ENCODE measurements around the gene ROM1.
"Not testable (repeated sequence)": the region's sequence is repeated elsewhere in the genome, so short reads cannot be mapped to it uniquely, and the experiment has no call there.

Gene ROM1

GRCh38 chr11:62610403-62610802 lies 2.7 kb upstream of the ROM1 start:
- no peak for DNase-seq

GRCh38 chr11:62610814-62611704 lies 2.0 kb upstream of the ROM1 start:
- DNase-seq: no peak

GRCh38 chr11:62611705-62612365 lies 1.2 kb upstream of the ROM1 start:
- peak in 1 of 5 donors; percentile 57 for DNase-seq

GRCh38 chr11:62613291-62613778 lies 278 bp downstream of the ROM1 start:
- no peak for DNase-seq

GRCh38 chr11:62614275-62614674 lies 1.2 kb downstream of the ROM1 start:
- no peak for DNase-seq

- no peak for DNase-seq
Observed at GRCh38 chr11:62615521-62615920, 2.5 kb downstream of the ROM1 start.

GRCh38 chr11:62616957-62617356 lies 3.9 kb downstream of the ROM1 start:
- not testable (repeated sequence) for DNase-seq

GRCh38 chr11:62621027-62621566 lies 8.0 kb downstream of the ROM1 start:
- no peak for DNase-seq

- DNase-seq: peak; percentile 94 to 97 (median 97)
Observed at GRCh38 chr11:62621567-62622470, 8.8 kb downstream of the ROM1 start, which contains the start of gene B3GAT3. TSS of gene B3GAT3 (minus strand) at chr11:62621986. CDS start at chr11:62621947, 39 bp downstream.

GRCh38 chr11:62622476-62623089 lies 9.5 kb downstream of the ROM1 start:
- DNase-seq: no peak

- DNase-seq: no peak
Observed at GRCh38 chr11:62627713-62628112, 14.7 kb downstream of the ROM1 start.

GRCh38 chr11:62632492-62632891 lies 19.4 kb downstream of the ROM1 start:
- no peak for DNase-seq

- no peak for DNase-seq
Observed at GRCh38 chr11:62644220-62644619, 31.2 kb downstream of the ROM1 start.

- no peak for DNase-seq
Observed at GRCh38 chr11:62645671-62645945, 32.6 kb downstream of the ROM1 start.

GRCh38 chr11:62645946-62646824 lies 33.1 kb downstream of the ROM1 start, which contains the start of gene GANAB:
TSS of gene GANAB (minus strand) at chr11:62646613. CDS start at chr11:62646599, 14 bp downstream.
- DNase-seq: peak; percentile 97 to 99 (median 98)

- no peak for DNase-seq
Observed at GRCh38 chr11:62646825-62647608, 34.0 kb downstream of the ROM1 start.

GRCh38 chr11:62647609-62648005 lies 34.5 kb downstream of the ROM1 start:
- no peak for DNase-seq

GRCh38 chr11:62648185-62648966 lies 35.3 kb downstream of the ROM1 start:
- no peak for DNase-seq

GRCh38 chr11:62648967-62649364 lies 35.9 kb downstream of the ROM1 start:
- no peak for DNase-seq
